Putamen (tissue), 1 donor: ENCODE results near the gene CAMK1D.

Experiments
- DNase-seq: peaks from one replicate; pipeline ENCODE4 v3.0.0-alpha.2; 2016; ENCODE audit warnings: low spot score

Gene CAMK1D

DNA sequence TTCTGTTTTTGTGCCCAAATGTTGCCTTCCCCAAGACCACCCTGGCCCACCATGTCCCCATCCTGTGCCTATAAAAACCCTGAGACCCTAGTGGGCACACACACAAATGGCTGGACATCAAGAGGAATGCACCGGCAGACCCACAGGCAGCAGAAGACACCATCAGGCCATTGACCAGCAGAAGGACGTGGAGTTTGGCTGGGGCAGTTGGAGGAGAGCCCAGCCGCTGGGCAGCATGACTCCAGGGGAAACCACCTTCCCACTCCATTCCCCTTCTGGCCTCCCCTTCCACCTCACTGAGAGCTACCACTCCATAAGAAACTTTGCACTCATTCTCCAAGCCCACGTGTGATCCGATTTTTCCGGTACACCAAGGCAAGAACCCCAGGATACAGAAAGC is 309.2 kb downstream of the CAMK1D start:
- DNase-seq, result no peak

DNA sequence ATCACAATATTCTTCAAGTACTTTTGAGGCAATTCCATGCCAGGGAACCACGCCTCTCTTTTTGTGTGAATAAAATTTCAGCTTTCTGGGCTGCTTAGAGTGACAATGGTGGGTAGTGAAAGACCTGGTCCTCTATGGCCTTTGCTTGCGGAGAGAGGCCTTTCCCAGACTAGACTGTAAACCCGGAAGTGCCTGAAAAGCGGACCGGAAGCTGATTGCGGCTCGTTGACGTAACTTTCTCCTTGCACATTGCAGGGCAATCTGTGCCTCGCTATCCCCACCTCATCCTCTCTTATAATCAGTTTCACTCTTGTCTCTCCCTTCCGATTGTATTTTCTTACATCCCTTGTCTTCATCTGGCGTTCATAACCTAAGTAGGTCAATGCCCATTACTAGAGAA is 310.4 kb downstream of the CAMK1D start:
- DNase-seq, result no peak

DNA sequence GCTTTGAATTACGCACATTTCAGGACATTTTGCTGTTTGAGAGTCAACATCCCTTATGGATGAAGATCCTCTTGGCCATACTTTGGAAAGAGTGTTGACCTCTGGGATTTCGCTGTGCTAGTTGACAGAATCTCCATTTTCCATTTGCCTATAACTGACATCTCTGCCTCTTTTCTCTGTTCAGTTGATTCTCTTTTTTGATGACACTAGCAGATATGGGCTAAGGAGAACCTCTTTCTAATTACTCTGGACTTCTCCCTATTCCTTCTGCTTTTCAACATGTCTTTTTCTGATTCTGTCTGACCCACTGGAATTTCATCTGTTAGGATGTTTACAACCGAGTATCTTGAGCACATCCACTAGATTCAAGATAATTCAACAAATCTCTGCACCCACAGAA is 311.5 kb downstream of the CAMK1D start:
- DNase-seq, result no peak

DNA sequence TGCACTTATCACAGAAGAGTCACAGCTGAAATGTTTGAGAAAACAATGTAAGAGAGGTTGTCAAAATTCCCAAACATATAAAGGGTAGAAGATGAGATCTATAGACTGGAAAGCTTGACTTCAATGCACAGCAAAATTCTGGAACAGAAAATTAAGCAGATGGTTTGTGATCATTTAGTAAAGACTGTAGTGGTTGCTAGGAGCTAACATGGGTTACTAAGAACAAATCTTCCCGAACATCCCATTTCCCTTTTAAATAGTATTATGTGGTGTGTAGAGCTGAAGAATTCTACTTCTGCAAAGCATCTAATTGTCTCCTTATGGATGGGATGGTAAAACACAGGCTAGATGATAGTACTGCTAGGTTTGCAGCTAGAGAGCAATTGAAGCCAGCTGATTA is 312.3 kb downstream of the CAMK1D start:
- DNase-seq, result no peak

DNA sequence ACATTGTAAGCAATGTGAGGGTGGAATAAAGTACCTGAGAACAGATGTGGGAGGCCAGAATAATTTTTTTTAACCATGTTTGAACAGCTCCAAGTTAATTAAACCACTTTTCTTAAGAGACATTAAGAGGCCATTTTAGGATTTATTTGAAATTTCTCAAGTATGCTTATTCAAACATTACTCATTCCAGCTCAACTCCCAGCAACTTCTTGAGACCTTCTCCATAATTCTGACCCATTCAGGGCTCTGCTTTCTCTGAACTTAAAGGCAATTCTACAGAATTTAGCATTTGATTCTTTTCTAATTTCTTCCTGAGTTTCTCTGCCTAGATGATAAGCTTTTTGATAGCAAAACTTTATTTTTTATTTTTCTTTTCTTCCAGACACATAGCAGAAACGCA is 314.5 kb downstream of the CAMK1D start:
- no peak for DNase-seq

DNA sequence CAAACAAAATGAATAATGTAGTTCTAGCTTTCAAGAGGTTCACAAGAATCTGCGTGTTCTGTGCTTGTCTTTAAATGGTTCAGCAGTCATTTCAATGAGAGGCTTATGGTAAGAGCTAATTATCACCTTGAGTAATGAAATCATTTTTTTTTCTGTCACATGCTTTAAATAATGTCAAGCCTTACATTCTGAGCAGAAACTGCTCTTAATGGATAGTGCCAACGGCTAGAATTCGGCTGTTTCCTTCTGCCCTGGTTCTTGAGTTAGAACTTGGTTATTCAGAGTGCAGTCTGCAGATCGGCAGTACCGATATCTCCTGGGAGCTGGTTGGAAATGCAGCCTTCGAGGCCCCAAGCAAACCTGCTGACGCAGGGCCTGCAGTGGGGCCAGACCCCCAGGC is 316.2 kb downstream of the CAMK1D start:
- no peak for DNase-seq

DNA sequence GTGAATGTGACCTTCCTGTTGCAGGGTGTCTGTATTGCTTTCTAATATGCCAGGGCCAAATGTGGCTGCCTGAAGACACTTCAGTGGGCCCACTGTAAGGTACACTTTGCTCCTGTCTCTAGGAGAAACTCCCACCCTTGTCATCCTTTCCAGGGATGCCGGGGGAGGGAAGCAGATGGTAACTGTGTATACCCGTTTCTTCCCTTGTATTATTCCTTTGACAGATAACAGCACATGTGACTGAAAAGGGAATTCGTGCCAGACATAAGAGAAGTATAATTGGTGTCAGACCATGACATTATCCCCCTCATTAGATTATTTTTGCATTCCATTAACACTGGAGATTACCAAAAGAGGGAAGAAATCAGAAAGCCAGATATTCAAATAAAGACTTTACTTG is 317.7 kb downstream of the CAMK1D start:
- peak; percentile 80 for DNase-seq

DNA sequence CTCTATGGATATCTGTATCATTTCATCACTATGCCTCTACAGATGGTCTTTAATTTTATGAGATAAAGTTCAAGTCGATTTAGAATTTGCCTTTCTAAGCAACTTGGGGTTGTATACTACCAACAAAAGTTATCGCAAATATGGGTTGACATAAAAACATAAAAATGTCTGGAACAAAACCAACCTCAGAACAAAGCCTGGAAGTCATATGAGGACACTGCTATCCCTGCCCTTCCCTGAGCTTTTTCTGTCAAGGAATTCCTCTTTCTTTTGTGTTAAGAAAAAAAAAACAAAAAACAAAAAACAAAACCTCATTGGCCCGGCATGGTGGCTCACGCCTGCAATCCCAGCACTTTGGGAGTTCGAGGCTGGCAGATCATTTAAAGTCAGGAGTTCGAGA is 319.3 kb downstream of the CAMK1D start:
- DNase-seq, result no peak

DNA sequence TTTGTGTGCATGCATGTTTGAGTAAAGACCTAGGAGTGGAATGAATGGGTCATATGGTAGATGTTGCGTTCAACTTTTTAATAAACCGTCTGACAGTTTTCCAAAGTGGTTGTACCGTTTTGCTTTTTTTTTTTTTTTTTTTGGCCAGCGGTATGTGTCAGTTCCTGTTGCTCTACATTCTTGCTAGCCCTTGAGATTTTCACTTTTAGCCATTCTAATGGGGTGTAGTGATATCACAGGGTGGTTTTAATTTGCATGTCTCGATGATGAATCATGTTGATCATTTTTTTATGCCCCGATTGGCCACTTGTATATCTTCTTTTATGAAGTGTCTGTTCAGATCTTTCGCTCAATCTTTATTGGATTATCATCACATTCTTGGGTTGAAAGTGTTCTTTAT is 320.7 kb downstream of the CAMK1D start:
- DNase-seq, result no peak

DNA sequence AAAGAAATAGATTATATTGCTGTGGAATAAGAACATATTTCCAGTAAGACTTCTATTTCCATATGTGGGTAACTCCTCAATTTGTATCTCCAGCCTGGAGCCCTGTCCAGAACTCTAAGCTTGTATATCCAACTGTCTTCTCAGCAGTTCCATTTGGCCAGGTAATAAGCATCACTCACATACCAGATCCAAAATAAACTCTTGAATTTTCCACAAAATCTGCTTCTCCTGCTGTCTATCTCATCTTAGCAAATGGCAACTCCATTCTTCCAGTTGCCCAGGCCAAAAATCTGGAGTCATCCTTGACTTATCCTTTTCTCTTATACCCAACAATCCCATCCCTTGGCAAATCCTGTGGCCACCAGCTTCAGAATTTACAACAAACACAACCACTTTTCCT is 325.8 kb downstream of the CAMK1D start:
- DNase-seq, result no peak

DNA sequence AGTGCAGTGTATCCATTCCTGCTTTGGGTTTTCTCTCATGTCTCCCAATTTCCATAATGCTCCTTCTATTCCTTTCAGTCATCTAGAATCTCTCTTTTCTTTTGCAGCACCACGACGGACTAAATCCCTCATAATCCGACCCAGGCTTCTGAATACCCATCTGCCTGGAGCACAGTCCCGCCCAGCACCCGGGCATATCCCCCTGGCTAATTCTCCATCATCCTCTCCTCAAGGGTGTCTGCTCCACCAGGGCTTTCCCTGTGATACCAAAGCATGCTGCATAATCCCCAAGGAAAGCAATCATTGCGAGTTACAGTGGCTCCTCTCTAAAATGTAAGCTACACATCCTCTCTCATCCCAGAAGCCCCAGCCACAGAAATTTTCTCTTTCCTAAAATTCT is 330.3 kb downstream of the CAMK1D start:
- DNase-seq, result no peak

DNA sequence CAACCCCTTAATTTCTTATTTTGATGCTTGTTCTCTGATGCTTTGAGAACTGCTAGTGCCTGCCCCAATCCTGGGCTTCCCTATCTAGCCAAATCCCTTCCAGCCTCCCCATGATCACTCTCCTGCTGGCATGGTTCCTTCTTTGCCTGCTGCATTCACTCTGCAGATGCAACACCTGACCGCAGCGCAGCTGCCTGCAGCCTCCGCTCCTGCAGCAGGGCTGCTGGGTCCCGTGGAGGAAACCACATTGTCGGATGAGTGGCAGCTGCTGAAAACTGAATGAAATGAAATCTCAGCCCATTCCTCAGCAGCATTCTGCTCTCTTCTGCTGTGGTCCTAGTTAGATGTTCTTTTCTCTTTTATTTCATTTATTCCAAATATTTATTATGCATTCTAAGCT is 331.9 kb downstream of the CAMK1D start:
- DNase-seq, result no peak

DNA sequence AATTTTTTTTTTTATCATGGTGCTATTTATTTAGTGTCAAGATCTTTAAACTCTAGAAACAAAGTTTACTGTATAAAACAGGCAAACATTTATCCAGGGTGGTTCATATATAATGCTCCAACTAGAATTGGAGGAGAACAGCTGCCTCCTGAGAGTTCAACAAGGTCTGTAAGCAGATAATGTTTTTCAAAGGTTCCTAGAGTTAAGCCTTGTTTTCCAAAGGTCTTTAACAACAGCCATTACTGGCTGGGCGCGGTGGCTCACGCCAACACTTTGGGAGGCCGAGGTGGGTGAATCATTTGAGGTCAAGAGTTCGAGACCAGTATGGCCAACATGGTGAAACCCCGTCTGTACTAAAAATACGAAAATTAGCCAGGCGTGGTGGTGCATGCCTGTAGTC is 335.4 kb downstream of the CAMK1D start:
- no peak for DNase-seq

DNA sequence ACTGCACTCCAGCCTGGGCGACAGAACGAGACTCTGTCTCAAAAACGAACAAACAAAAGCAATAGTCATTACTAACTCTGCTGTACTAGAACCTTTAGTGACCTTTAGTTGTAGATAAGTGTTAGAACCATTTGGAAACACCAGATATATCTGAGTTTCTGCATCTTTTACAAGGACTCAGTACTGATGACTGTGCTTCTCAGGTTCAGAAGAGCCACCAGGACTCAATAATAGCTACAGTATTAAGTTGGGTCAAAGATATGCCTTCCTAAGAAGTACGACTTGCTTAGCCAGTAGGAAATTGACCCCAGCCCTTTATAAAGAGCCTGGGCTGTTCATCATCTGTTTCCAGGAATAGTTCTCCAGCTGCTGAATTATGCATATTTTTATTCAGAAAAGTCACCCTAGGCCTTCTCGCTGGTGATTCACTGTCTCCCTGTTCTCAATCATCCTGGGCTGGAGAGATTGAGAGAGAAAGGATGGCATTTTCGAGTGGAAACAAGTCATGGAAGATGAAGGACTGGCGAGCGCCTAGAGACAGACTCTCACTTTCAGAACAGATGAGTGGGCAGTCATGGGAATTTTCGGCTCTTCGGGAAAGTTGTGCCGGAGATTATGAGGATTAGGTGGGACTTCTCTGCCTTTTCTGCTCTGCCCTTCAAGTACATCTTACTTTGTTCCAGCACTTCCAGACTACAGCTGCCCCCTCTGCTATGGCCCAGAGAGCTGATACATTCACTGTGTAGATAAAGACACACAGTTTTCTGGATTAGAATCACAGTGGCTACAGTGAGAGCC is 336.1 kb downstream of the CAMK1D start:
- no peak for DNase-seq

DNA sequence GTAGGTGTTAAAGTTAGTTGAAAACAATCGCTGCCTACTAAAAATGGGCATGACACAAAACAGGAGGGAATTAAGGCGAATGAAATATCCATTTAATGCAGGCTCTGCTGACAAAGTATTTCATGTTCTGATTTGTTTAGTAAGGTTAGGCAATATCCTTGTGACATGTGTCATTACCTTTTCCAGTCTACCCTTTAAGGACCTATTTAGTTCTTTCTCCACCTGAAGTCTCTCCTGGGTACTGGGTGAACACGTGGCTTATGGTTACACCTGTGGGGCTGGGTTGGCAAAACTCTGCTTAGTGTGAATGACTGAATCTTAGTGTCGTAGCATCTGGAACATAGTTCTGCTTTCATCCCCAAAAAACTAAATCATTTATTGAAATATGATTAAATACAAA is 338.6 kb downstream of the CAMK1D start:
- DNase-seq, result no peak

DNA sequence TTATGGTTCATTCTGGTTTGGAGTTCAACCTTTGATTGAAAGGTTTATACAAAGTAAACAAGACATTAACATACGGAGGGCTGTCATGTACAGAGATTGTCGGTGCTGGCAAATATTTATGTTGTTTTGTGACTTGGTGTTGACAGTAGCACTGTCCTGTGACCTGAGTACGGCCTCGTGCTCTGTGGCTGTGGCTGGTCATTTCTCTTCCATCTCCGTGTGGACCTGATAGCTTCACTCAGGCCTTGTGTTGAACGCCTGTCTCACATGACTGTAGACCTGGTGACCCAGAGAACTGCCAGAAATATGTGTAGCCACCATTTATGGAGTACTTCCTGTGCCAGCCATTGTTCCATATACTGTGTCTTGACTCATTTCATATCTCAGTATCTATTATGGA is 340.5 kb downstream of the CAMK1D start:
- DNase-seq, result no peak

DNA sequence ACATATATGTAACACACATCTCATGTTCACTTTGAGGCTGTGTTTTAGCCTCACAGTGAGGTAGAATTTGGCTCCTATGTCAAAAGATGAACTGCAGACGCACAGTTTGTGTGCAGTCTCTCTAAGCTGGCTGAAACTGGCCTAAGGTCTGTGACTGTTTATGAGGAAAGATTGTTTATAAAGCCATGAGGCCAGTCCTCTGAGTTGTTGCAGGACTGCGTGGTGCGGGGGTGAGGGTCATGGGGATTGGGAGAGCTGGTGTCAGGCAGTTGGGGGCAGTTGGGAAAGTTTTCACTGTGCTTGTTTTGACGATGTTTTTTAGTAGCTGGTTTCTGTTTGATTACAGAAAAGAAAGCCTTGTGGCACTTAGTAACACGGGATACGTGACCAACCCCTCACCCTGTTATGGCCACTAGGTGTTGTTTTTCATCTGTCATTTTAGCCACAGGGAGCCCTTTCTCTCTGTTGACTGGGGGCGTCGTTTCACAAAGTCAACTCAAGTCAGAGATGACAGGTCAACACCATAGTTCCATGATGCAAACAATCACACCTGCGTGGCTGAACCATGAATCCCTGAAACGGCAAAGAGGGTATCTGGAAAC is 341.3 kb downstream of the CAMK1D start:
- DNase-seq, result no peak

DNA sequence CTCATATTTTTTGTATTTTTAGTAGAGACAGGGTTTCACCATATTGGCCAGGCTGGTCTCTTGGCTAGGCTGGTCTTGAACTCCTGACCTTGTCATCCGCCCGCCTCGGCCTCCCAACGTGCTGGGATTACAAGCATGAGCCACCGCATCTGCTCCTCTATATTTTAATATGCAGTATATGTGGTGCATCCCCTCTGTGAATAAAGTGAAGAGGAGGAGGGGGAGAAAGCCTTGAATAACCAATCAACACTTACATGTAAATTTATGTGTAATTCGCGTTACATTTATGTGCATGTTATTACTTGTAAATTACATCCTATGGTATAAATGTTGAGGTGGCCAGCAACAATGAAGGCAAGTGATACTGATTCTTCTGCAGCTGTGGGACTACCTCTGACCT is 342.2 kb downstream of the CAMK1D start:
- no peak for DNase-seq

DNA sequence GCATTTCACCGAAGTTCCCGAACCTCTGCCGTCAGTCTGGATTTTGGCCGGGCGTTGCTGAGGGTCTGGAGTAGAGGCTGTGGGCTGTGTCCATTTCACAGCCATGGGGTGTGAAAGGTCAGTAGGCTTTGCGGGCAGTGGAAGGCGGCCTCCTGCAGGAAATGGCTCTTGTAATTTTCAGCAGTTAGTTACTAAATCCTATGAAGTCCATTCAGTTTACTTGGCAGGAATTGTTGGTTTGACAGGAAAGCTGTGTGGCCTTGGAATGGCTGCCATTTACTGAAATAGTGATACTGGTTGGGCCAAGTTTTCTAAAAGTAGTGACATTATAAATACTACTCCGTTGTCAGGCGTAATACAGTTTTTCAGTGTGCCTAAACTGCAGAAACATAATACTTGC is 348.4 kb downstream of the CAMK1D start:
- DNase-seq, result no peak

DNA sequence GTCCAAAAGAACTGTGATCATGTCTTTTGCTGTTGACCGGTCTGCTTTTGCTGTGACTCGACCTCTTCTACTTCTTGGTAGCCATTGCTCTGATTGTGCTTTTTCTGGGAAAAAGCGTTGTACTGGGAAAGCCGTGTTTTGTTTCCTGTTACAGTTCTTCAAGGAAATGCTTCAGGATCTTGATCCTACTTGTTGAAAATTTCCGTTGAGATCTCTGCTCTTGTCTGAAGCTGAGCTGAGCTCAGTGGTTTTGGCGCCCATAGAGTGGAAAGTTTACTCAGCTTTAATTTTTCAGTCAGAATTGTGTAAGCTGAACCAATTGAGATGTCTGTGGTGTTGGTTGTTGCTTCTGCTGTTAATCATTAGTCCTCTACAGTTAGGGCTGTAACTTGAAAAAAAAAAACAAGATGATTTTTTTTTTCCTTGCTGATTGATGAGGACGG is 349.9 kb downstream of the CAMK1D start:
- no peak for DNase-seq

DNA sequence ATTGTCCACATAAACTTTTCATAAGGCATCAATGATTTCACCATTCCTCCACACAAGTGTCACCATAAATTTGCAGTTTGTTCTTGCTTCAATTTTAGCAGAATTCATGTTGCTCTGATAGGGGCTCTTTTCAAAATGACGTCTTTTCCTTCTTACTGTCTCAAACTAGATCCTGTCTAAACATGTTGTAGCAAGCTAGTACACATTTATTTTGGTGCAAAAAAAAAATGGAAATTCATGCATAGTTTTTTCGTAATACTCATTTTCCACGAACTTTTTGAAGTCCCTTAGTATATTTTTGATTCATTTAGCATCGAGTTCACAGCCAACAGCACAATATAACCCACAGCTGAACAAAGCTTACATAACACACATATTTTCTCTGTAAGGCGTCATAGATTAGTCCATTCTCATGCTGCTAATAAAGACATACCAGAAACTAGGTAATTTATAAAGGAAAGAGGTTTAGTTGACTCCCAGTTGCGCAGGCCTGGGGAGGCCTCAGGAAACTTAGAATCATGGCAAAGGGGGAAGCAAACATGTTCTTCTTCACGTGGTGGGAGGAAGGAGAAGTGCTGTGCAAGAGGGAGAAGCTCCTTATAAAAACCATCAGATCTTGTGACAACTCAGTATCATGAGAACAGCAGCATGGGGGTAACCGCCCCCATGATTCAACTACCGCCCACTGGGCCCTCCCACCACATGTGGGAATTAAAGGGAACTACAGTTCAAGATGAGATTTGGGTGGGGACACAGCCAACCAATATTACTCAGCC is 350.6 kb downstream of the CAMK1D start:
- DNase-seq, result no peak

DNA sequence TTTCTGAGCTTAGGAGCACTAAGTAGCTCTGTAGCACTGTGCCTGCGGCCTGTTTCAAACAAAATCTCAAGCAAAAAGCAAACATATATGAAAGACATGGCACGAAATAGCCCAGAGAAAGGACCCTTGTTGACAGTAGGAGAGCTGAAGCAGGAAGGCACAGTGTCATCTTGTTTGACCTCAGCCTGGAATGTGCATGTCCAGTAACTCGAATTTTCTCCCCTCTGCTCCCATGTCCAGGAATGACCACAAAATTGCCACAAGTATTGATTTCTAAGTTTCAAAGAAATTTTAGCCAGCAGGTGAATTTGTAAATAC is 351.2 kb downstream of the CAMK1D start:
- no peak for DNase-seq

DNA sequence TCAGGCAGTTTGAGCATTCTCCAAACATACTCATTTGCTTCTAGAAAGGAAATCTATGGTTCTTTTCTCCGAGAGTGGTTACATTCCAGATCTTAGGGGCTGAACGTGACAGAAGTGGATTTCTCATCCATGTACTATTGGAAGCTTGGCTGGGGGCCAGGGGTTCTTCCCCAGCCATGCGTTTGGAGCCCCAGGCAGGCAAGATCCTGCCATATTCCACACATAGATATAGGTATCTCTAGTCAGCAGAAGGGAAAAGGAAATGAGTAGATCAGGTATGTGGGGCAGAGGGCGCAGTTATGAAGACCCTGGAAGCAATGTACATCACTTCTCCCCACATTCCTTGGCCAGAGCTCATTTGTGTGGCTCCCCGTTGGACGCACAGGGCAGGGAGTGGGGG is 352.3 kb downstream of the CAMK1D start:
- no peak for DNase-seq
